Nephron progenitor cell (in vitro differentiated cells): ENCODE measurements around the gene SPRYD4.
A peak's percentile ranks its signal among the peaks of the same experiment; 100 is the strongest.

Source experiments
- DNase-seq: peaks from one replicate; pipeline ENCODE4 v3.0.0; 2021
- H3K27ac Mint-ChIP-seq: 2 replicates; pipeline ENCODE4 v1.8.0; 2021; ENCODE audit warnings: mild to moderate bottlenecking, moderate library complexity, mixed read lengths
- H3K27me3 Mint-ChIP-seq: 2 replicates; pipeline ENCODE4 v1.8.0; 2021; ENCODE audit warnings: mild to moderate bottlenecking, low read depth, mixed read lengths; ENCODE audit not compliant: poor library complexity
- H3K36me3 Mint-ChIP-seq: 2 replicates; pipeline ENCODE4 v1.8.0; 2021; ENCODE audit warnings: low read depth, mixed read lengths
- H3K4me1 Mint-ChIP-seq: 2 replicates; pipeline ENCODE4 v1.8.0; 2021; ENCODE audit warnings: mixed read lengths
- H3K4me3 Mint-ChIP-seq: 2 replicates; pipeline ENCODE4 v1.8.0; 2021; ENCODE audit warnings: mild to moderate bottlenecking, moderate library complexity, mixed read lengths
- H3K9me3 Mint-ChIP-seq: 2 replicates; pipeline ENCODE4 v1.8.0; 2021; ENCODE audit warnings: mild to moderate bottlenecking, moderate library complexity, mixed read lengths
- TF ChIP-seq, protein P1 (sequence below): fragments of 200-600 bp; sonication (generic); IDR thresholded peaks from 2 replicates; pipeline ENCODE4 v1.5.0; 2021; ENCODE audit warnings: antibody characterized with exemption

SPRYD4 gene

DNA sequence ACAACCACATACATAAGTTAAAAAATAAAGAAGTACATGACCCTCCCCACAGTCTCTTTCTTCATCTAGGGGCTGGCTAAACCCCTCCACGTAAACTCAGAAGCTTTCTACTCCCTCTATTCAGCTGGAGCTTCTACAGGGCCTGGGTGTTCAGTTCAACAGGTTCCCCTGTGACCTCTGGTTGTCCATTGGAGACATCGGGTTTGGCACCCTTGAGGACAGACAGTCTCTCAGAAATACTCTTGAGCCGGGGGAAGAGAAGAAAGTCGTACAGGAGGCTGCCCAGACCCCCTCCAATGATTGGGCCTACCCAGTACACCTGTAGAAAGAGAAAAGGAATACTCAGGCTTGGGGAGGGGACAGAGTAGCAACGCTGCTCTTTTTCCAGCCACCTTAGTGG is 17.2 kb upstream of the SPRYD4 start:
- TF ChIP-seq, protein P1, sequence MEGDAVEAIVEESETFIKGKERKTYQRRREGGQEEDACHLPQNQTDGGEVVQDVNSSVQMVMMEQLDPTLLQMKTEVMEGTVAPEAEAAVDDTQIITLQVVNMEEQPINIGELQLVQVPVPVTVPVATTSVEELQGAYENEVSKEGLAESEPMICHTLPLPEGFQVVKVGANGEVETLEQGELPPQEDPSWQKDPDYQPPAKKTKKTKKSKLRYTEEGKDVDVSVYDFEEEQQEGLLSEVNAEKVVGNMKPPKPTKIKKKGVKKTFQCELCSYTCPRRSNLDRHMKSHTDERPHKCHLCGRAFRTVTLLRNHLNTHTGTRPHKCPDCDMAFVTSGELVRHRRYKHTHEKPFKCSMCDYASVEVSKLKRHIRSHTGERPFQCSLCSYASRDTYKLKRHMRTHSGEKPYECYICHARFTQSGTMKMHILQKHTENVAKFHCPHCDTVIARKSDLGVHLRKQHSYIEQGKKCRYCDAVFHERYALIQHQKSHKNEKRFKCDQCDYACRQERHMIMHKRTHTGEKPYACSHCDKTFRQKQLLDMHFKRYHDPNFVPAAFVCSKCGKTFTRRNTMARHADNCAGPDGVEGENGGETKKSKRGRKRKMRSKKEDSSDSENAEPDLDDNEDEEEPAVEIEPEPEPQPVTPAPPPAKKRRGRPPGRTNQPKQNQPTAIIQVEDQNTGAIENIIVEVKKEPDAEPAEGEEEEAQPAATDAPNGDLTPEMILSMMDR = no peak
- Mint-ChIP-seq H3K4me1 (peaks cover 32% of the 10 kb centered on the region), H3K27me3 (peaks cover 19% of the 10 kb centered on the region), H3K27ac (no peak overlapping the region), H3K9me3 (peaks cover 13% of the 10 kb centered on the region), H3K36me3 (peaks cover 18% of the 10 kb centered on the region), H3K4me3 (no peak overlapping the region)
- DNase-seq = no peak

DNA sequence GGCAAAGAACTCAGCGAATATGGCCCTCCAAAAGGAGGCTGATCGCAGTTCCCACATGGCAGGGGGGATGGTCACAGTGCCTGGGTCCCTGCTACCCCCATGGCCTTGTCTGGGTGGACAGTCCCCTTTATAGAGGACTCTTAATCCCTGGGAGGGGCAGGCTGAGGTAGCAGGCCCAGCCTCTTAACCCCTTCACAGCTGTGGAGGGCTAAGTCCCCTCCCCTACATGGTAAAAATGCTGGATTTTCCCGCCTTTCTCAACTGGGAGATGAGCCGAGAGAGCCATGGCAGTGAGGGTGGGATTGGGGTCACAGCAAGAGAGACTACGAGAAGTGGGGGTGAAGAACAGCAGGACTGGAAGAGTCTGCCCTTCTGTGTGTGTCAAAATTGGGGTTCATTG is 13.8 kb upstream of the SPRYD4 start, which contains the start of gene MIP:
TSS of gene MIP (minus strand) at position 101 of the 400 bp plus-strand sequence. CDS start at position 57, 44 bp downstream.
- DNase-seq = no peak
- TF ChIP-seq, protein P1 = no peak
- Mint-ChIP-seq H3K27ac (no peak within 1 kb of the TSS), H3K9me3 (no peaks in the 10 kb centered on the region), H3K4me1 (peaks cover 15% of the 10 kb centered on the region), H3K4me3 (no peak within 1 kb of the TSS), H3K36me3 (no peaks in the 10 kb centered on the region), H3K27me3 (peaks cover 20% of the 10 kb centered on the region)

DNA sequence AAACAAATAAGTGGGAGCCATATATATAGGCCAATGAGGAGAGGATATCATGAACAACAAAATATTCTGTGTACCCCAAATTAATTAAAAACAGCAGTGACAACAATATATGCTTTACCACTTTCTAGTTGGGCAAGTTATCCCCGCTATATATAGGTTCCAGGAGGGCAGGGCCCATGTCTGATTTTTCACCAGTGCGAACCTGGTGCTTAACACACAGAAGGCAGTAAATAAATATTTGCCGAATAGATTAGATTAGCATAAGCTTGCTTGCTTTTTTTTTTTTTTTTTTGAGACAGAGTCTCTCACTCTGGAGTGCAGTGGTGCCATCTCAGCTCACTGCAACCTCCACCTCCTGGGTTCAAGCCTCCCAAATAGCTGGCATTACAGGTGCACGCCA is 10.6 kb upstream of the SPRYD4 start:
- H3K36me3 Mint-ChIP-seq = no peaks in the 10 kb centered on the region
- TF ChIP-seq, protein P1 = no peak
- no peak for DNase-seq
- peaks cover 20% of the 10 kb centered on the region for H3K27me3 Mint-ChIP-seq
- no peaks in the 10 kb centered on the region for H3K9me3 Mint-ChIP-seq
- no peak overlapping the region for H3K27ac Mint-ChIP-seq
- H3K4me1 Mint-ChIP-seq = peaks cover 13% of the 10 kb centered on the region
- no peak overlapping the region for H3K4me3 Mint-ChIP-seq

DNA sequence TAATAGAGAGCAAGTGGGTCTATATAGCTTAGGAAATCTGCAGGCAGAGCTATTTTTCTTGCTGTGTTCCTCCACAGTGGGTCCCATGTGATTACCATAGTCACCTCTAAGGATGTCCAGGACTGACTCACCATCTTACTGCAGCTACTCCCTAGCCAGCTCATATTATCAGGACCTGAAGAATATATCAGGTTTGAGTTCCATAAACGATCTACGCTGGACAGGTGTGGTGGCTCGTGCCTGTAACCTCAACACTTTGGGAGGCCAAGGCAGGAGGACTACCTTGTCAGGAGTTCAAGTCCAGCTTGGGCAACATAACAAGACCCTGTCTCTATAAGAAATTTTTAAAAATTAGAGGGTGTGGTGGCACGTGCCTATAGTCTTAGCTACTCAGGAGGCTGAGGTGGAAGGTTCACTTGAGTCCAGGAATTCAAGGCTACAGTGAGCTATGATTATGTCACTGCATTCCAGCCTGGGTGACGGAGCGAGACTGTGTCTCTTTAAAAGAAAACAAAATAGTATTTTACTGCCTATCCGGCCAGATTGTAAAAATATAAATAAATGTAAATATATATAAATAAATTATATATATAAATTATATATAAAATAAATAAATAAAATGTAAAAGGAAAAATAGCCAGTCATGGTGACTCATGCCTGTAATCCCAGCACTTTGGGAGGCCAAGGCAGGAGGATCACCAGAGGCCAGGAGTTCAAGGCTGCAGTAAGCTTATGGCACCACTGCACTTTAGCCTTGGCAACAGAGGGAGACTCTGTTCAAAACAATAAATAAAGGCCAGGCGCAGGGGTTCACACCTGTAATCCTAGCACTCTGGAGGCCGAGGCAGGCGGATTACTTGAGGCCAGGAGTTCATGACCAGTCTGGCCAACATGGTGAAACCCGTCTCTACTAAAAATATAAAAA is 6.9 kb upstream of the SPRYD4 start:
- no peak for DNase-seq
- Mint-ChIP-seq H3K36me3 (no peaks in the 10 kb centered on the region), H3K27ac (peak overlapping the region; percentile 57), H3K4me3 (no peak overlapping the region), H3K9me3 (no peaks in the 10 kb centered on the region), H3K4me1 (peaks cover 19% of the 10 kb centered on the region), H3K27me3 (peaks cover 5% of the 10 kb centered on the region)
- TF ChIP-seq, protein P1 = no peak

DNA sequence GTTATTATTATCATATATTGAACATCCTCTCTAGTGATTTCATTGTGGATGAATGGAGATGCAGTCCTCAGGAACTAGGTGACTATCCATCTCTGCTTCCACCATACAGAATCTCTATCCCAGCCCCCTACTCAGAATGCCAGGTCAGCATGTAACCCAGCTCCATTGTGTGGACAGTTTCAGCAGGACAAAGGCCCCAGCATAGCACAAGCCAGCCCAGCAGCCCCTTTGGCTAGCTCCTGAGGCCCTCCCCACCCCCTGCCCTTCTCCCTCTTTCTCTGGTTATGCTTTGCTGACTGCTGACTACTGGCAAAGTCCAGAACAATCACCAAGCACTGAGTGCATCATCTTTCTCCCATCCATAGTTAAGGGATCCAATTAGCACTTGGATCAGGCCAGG is 5.8 kb upstream of the SPRYD4 start:
- Mint-ChIP-seq H3K27ac (no peak overlapping the region), H3K9me3 (no peaks in the 10 kb centered on the region), H3K4me3 (no peak overlapping the region), H3K27me3 (peaks cover 5% of the 10 kb centered on the region), H3K4me1 (peaks cover 19% of the 10 kb centered on the region), H3K36me3 (no peaks in the 10 kb centered on the region)
- TF ChIP-seq, protein P1 = no peak
- DNase-seq = no peak
